ENCODE results near the gene IFT57.
"Not testable (repeated sequence)": the region's sequence is repeated elsewhere in the genome, so short reads cannot be mapped to it uniquely, and the experiment has no call there.

Gene IFT57

GRCh38 chr3:108221911-108222852, at the start of gene IFT57:
Gene IFT57, minus strand, starts transcription at chr3:108222424. Its CDS starts 102 bp downstream, at chr3:108222322.
- peak; percentile 95 for DNase-seq

GRCh38 chr3:108271626-108272025, 49.4 kb upstream of the IFT57 start:
- no peak for DNase-seq

GRCh38 chr3:108268235-108268634, 46.0 kb upstream of the IFT57 start:
- not testable (repeated sequence) for DNase-seq

- DNase-seq: not testable (repeated sequence)
These were observed 42.5 kb upstream of the IFT57 start for GRCh38 chr3:108264534-108265298.

GRCh38 chr3:108255131-108255530, 32.9 kb upstream of the IFT57 start:
- DNase-seq: no peak

GRCh38 chr3:108251844-108252243, 29.6 kb upstream of the IFT57 start:
- DNase-seq: no peak

GRCh38 chr3:108251265-108251664, 29.0 kb upstream of the IFT57 start:
- DNase-seq: no peak

- no peak for DNase-seq
These were observed 28.4 kb upstream of the IFT57 start for GRCh38 chr3:108250626-108251025.

- no peak for DNase-seq
These were observed 21.0 kb upstream of the IFT57 start for GRCh38 chr3:108243243-108243642.

- no peak for DNase-seq
These were observed 20.6 kb upstream of the IFT57 start for GRCh38 chr3:108242776-108243175.

- no peak for DNase-seq
These were observed 19.5 kb upstream of the IFT57 start for GRCh38 chr3:108241721-108242120.

GRCh38 chr3:108241146-108241545, 18.9 kb upstream of the IFT57 start:
- no peak for DNase-seq

GRCh38 chr3:108239082-108239481, 16.9 kb upstream of the IFT57 start:
- no peak for DNase-seq

- DNase-seq: no peak
These were observed 13.1 kb upstream of the IFT57 start for GRCh38 chr3:108235290-108235689.

- no peak for DNase-seq
These were observed 12.2 kb upstream of the IFT57 start for GRCh38 chr3:108234387-108234957.

GRCh38 chr3:108228286-108228685, 6.1 kb upstream of the IFT57 start:
- DNase-seq: no peak

GRCh38 chr3:108227131-108227530, 4.9 kb upstream of the IFT57 start:
- DNase-seq: no peak

- DNase-seq: no peak
These were observed 3.0 kb upstream of the IFT57 start for GRCh38 chr3:108225221-108225620.

GRCh38 chr3:108223928-108224327, 1.7 kb upstream of the IFT57 start:
- no peak for DNase-seq

- DNase-seq: no peak
These were observed 785 bp upstream of the IFT57 start for GRCh38 chr3:108222853-108223565.

GRCh38 chr3:108221393-108221792, 831 bp downstream of the IFT57 start:
- no peak for DNase-seq

- no peak for DNase-seq
These were observed 2.9 kb downstream of the IFT57 start for GRCh38 chr3:108219336-108219735.

GRCh38 chr3:108218811-108219210, 3.4 kb downstream of the IFT57 start:
- DNase-seq: no peak
